HG02852 (cell line): ENCODE data around the gene OR52E8.

ENCODE experiments used
- ATAC-seq: cut with Tn5 transposase; IDR thresholded peaks from one replicate; pipeline ENCODE4 v1.9.1; 2021; ENCODE audit warnings: mild to moderate bottlenecking, moderate library complexity; ENCODE audit not compliant: unreplicated experiment

The OR52E8 gene

GRCh38 chr11:5808500-5809121 lies 48.9 kb downstream of the OR52E8 start, which contains the start of gene OR52N2:
Gene OR52N2, plus strand, starts transcription at chr11:5808924. Its CDS starts 11,412 bp downstream, at chr11:5820336.
- ATAC-seq = peak; percentile 96

- no peak for ATAC-seq
These were observed 49.9 kb downstream of the OR52E8 start for GRCh38 chr11:5807580-5807979.
